Activated naive CD8-positive, alpha-beta T cell treated with anti-CD3 and anti-CD28 coated beads, Interleukin-2, amount 50 U/mL, for 24 hours (primary cell): Measurements from ENCODE around the gene HKDC1.
"Not testable (repeated sequence)": the region's sequence is repeated elsewhere in the genome, so short reads cannot be mapped to it uniquely, and the experiment has no call there.

Experiments
- ATAC-seq: fragments of 150-1000 bp; cut with Tn5 transposase; one replicate; pipeline ENCODE4 v1.10.0; 2021
- DNase-seq: peaks from one replicate; pipeline ENCODE4 v3.0.0; 2021
- H3K27ac Mint-ChIP-seq: one replicate; pipeline ENCODE4 v1.8.0; 2021; ENCODE audit warnings: mild to moderate bottlenecking, mixed read lengths
- H3K27me3 Mint-ChIP-seq: one replicate; pipeline ENCODE4 v1.8.0; 2021; ENCODE audit warnings: mixed read lengths
- H3K36me3 Mint-ChIP-seq: one replicate; pipeline ENCODE4 v1.8.0; 2021; ENCODE audit warnings: low read depth, mixed read lengths
- H3K4me1 Mint-ChIP-seq: one replicate; pipeline ENCODE4 v1.8.0; 2021; ENCODE audit warnings: mixed read lengths
- H3K4me3 Mint-ChIP-seq: one replicate; pipeline ENCODE4 v1.8.0; 2021; ENCODE audit warnings: mild to moderate bottlenecking, moderate library complexity, mixed read lengths
- H3K9me3 Mint-ChIP-seq: one replicate; pipeline ENCODE4 v1.8.0; 2021; ENCODE audit warnings: mixed read lengths

Gene HKDC1

GRCh38 chr10:69220041-69220451, at the start of gene HKDC1:
TSS of gene HKDC1 (plus strand) at chr10:69220332. CDS start at chr10:69220436, 104 bp downstream.
- peaks cover 35% of the 10 kb centered on the region for H3K4me1 Mint-ChIP-seq
- DNase-seq, result no peak
- H3K36me3 Mint-ChIP-seq, result no peaks in the 10 kb centered on the region
- H3K27ac Mint-ChIP-seq, result peak within 1 kb of the TSS; percentile 13
- ATAC-seq, result no peak
- H3K27me3 Mint-ChIP-seq, result peaks cover 3% of the 10 kb centered on the region
- H3K4me3 Mint-ChIP-seq, result no peak within 1 kb of the TSS
- H3K9me3 Mint-ChIP-seq, result no peaks in the 10 kb centered on the region

- Mint-ChIP-seq H3K27ac (peak overlapping the region; percentile 62), H3K9me3 (no peaks in the 10 kb centered on the region), H3K27me3 (no peaks in the 10 kb centered on the region), H3K4me1 (peaks cover 2% of the 10 kb centered on the region), H3K4me3 (no peak overlapping the region), H3K36me3 (peaks cover 6% of the 10 kb centered on the region)
- ATAC-seq (no peak), DNase-seq (no peak)
These were observed 47.7 kb upstream of the HKDC1 start for GRCh38 chr10:69172241-69172982.

- not testable (repeated sequence) for H3K4me3 Mint-ChIP-seq, H3K27me3 Mint-ChIP-seq, DNase-seq, H3K36me3 Mint-ChIP-seq, ATAC-seq, H3K27ac Mint-ChIP-seq, H3K9me3 Mint-ChIP-seq
- peaks cover 17% of the 10 kb centered on the region for H3K4me1 Mint-ChIP-seq
These were observed 44.8 kb upstream of the HKDC1 start for GRCh38 chr10:69175326-69175725.

GRCh38 chr10:69176823-69177222, 43.3 kb upstream of the HKDC1 start:
- no peak for ATAC-seq
- Mint-ChIP-seq H3K4me1 (peaks cover 27% of the 10 kb centered on the region), H3K9me3 (no peaks in the 10 kb centered on the region), H3K27me3 (peaks cover 3% of the 10 kb centered on the region), H3K4me3 (no peak overlapping the region), H3K27ac (no peak overlapping the region), H3K36me3 (peaks cover 8% of the 10 kb centered on the region)
- DNase-seq, result no peak

GRCh38 chr10:69179089-69179742, 40.9 kb upstream of the HKDC1 start:
- Mint-ChIP-seq H3K36me3 (peaks cover 8% of the 10 kb centered on the region), H3K27ac (peak overlapping the region; percentile 100), H3K27me3 (peaks cover 3% of the 10 kb centered on the region), H3K4me3 (peak overlapping the region; percentile 89), H3K4me1 (peaks cover 37% of the 10 kb centered on the region), H3K9me3 (no peaks in the 10 kb centered on the region)
- peak; percentile 42 for ATAC-seq
- peak; percentile 19 for DNase-seq

GRCh38 chr10:69179743-69180524, 40.2 kb upstream of the HKDC1 start, which contains the start of gene SUPV3L1:
TSS of gene SUPV3L1 (plus strand) at chr10:69180234. CDS start at chr10:69180292, 58 bp downstream.
- ATAC-seq, result peak; percentile 84
- Mint-ChIP-seq H3K4me3 (peak within 1 kb of the TSS; percentile 89), H3K36me3 (peaks cover 8% of the 10 kb centered on the region), H3K27ac (peak within 1 kb of the TSS; percentile 100), H3K4me1 (peaks cover 43% of the 10 kb centered on the region), H3K9me3 (no peaks in the 10 kb centered on the region), H3K27me3 (peaks cover 3% of the 10 kb centered on the region)
- DNase-seq, result peak; percentile 91

- peaks cover 46% of the 10 kb centered on the region for H3K4me1 Mint-ChIP-seq
- H3K4me3 Mint-ChIP-seq, result peak overlapping the region; percentile 89
- H3K27me3 Mint-ChIP-seq, result peaks cover 3% of the 10 kb centered on the region
- H3K9me3 Mint-ChIP-seq, result no peaks in the 10 kb centered on the region
- DNase-seq (peak; percentile 15), ATAC-seq (peak; percentile 31)
- H3K36me3 Mint-ChIP-seq, result peaks cover 9% of the 10 kb centered on the region
- peak overlapping the region; percentile 100 for H3K27ac Mint-ChIP-seq
These were observed 39.5 kb upstream of the HKDC1 start for GRCh38 chr10:69180525-69181204.

- peak overlapping the region; percentile 89 for H3K4me3 Mint-ChIP-seq
- peak overlapping the region; percentile 100 for H3K27ac Mint-ChIP-seq
- H3K4me1 Mint-ChIP-seq, result peaks cover 47% of the 10 kb centered on the region
- ATAC-seq (no peak), DNase-seq (no peak)
- H3K27me3 Mint-ChIP-seq, result peaks cover 3% of the 10 kb centered on the region
- peaks cover 13% of the 10 kb centered on the region for H3K36me3 Mint-ChIP-seq
- no peaks in the 10 kb centered on the region for H3K9me3 Mint-ChIP-seq
These were observed 38.7 kb upstream of the HKDC1 start for GRCh38 chr10:69181433-69181832.

- ATAC-seq (no peak), DNase-seq (no peak)
- Mint-ChIP-seq H3K4me3 (no peak overlapping the region), H3K27ac (no peak overlapping the region), H3K9me3 (no peaks in the 10 kb centered on the region), H3K27me3 (peaks cover 3% of the 10 kb centered on the region), H3K4me1 (peaks cover 47% of the 10 kb centered on the region), H3K36me3 (peaks cover 16% of the 10 kb centered on the region)
These were observed 38.1 kb upstream of the HKDC1 start for GRCh38 chr10:69182005-69182404.

- no peak for DNase-seq
- Mint-ChIP-seq H3K27me3 (no peaks in the 10 kb centered on the region), H3K9me3 (no peaks in the 10 kb centered on the region), H3K4me3 (no peak overlapping the region), H3K4me1 (peaks cover 25% of the 10 kb centered on the region), H3K27ac (no peak overlapping the region), H3K36me3 (peaks cover 27% of the 10 kb centered on the region)
- no peak for ATAC-seq
These were observed 33.6 kb upstream of the HKDC1 start for GRCh38 chr10:69186524-69186923.

- Mint-ChIP-seq H3K9me3 (no peaks in the 10 kb centered on the region), H3K36me3 (peaks cover 34% of the 10 kb centered on the region), H3K27me3 (no peaks in the 10 kb centered on the region), H3K4me3 (no peak overlapping the region), H3K4me1 (peaks cover 27% of the 10 kb centered on the region), H3K27ac (peak overlapping the region; percentile 46)
- DNase-seq, result no peak
- no peak for ATAC-seq
These were observed 19.1 kb upstream of the HKDC1 start for GRCh38 chr10:69201045-69201444.

- Mint-ChIP-seq H3K4me3 (no peak overlapping the region), H3K27me3 (no peaks in the 10 kb centered on the region), H3K9me3 (no peaks in the 10 kb centered on the region), H3K36me3 (peaks cover 35% of the 10 kb centered on the region), H3K4me1 (peaks cover 31% of the 10 kb centered on the region), H3K27ac (peak overlapping the region; percentile 52)
- DNase-seq, result no peak
- peak; percentile 33 for ATAC-seq
These were observed 17.8 kb upstream of the HKDC1 start for GRCh38 chr10:69202332-69202731.

GRCh38 chr10:69208761-69209160, 11.4 kb upstream of the HKDC1 start:
- peaks cover 30% of the 10 kb centered on the region for H3K36me3 Mint-ChIP-seq
- no peak overlapping the region for H3K4me3 Mint-ChIP-seq
- peaks cover 28% of the 10 kb centered on the region for H3K4me1 Mint-ChIP-seq
- no peaks in the 10 kb centered on the region for H3K27me3 Mint-ChIP-seq
- ATAC-seq (no peak), DNase-seq (no peak)
- no peaks in the 10 kb centered on the region for H3K9me3 Mint-ChIP-seq
- H3K27ac Mint-ChIP-seq, result no peak overlapping the region
